Testis (tissue), 2 donors: Measurements from ENCODE around the gene DENND1A.

ENCODE experiments used
- POLR2A ChIP-seq: fragments of 450-650 bp; IDR thresholded peaks from one replicate; pipeline ENCODE4 v1.6.1; 2017; ENCODE audit warnings: antibody characterized with exemption, mild to moderate bottlenecking, moderate library complexity
- TF ChIP-seq, protein P1 (sequence below), 3 experiments: fragments of 450-650 bp in 2 of 3; fragments of 200-600 bp in 1 of 3; sonication (generic) in 1 of 3; IDR thresholded peaks; one replicate each; pipeline ENCODE4 v1.5.1; 2016 to 2019; ENCODE audit warnings: antibody characterized with exemption in 3 of 3, mild to moderate bottlenecking in 2 of 3, moderate library complexity in 1 of 3

DNA sequence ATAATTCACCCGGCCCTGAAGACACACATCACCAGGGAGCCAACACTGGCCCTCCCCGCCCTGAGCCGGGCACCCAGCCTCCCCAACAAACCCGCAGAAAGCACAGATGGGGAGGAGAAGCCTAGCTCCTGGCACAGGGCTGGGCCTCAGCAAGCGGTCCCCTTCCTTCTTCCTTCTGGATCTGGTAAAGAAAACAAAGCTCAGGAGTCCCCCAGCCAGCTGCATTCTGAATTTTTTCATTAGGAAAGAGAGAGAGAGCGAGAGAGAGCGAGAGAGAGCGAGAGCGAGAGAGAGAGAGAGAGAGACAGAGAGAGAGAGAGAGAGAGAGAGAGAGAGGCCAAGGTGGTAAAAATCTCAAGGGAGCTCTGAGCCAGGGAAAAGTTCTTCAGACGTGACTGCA lies 378.2 kb downstream of the DENND1A start:
- TF ChIP-seq POLR2A: no peak
- TF ChIP-seq, protein P1, sequence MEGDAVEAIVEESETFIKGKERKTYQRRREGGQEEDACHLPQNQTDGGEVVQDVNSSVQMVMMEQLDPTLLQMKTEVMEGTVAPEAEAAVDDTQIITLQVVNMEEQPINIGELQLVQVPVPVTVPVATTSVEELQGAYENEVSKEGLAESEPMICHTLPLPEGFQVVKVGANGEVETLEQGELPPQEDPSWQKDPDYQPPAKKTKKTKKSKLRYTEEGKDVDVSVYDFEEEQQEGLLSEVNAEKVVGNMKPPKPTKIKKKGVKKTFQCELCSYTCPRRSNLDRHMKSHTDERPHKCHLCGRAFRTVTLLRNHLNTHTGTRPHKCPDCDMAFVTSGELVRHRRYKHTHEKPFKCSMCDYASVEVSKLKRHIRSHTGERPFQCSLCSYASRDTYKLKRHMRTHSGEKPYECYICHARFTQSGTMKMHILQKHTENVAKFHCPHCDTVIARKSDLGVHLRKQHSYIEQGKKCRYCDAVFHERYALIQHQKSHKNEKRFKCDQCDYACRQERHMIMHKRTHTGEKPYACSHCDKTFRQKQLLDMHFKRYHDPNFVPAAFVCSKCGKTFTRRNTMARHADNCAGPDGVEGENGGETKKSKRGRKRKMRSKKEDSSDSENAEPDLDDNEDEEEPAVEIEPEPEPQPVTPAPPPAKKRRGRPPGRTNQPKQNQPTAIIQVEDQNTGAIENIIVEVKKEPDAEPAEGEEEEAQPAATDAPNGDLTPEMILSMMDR (IDR thresholded peaks at IDR 0.05): no peak
